Neural progenitor cell (in vitro differentiated cells): ENCODE data around the gene ZP3. TPM values are rescaled to one million over a fixed set of nuclear protein-coding genes. Genes with fewer than 3 reads are reported as not detected.
"Not testable (repeated sequence)": the region's sequence is repeated elsewhere in the genome, so short reads cannot be mapped to it uniquely, and the experiment has no call there.

ENCODE experiments used
- DNase-seq: peaks from one replicate; pipeline ENCODE4 v3.0.0-alpha.2; 2016; ENCODE audit warnings: low spot score
- H2AFZ ChIP-seq: fragments of 200-600 bp; sonication (generic); replicated peaks from 2 replicates; pipeline ENCODE4 v1.6.1; 2016; ENCODE audit warnings: antibody characterized with exemption
- H3F3A ChIP-seq: fragments of 200-600 bp; sonication (generic); 2 replicates; pipeline ENCODE4 v1.6.1; 2016; ENCODE audit warnings: antibody characterized with exemption, low read depth
- H3K27ac ChIP-seq: fragments of 200-600 bp; sonication (generic); 2 replicates; pipeline ENCODE4 v1.5.1; 2016; ENCODE audit warnings: mild to moderate bottlenecking
- H3K27me3 ChIP-seq: fragments of 200-600 bp; sonication (generic); 2 replicates; pipeline ENCODE4 v1.6.1; 2016; ENCODE audit warnings: mild to moderate bottlenecking, moderate library complexity
- H3K36me3 ChIP-seq: fragments of 200-600 bp; sonication (generic); 2 replicates; pipeline ENCODE4 v1.5.1; 2016
- H3K4me1 ChIP-seq: fragments of 200-600 bp; sonication (generic); 2 replicates; pipeline ENCODE4 v1.6.1; 2016; ENCODE audit warnings: mixed run types
- H3K4me2 ChIP-seq: fragments of 200-600 bp; sonication (generic); 2 replicates; pipeline ENCODE4 v1.6.1; 2016
- H3K4me3 ChIP-seq: fragments of 200-600 bp; sonication (generic); 2 replicates; pipeline ENCODE4 v1.5.1; 2016
- H3K79me2 ChIP-seq: fragments of 200-600 bp; sonication (generic); 2 replicates; pipeline ENCODE4 v1.6.1; 2016; ENCODE audit warnings: low read depth
- H3K9ac ChIP-seq: fragments of 200-600 bp; sonication (generic); 2 replicates; pipeline ENCODE4 v1.6.1; 2016
- H3K9me3 ChIP-seq: fragments of 200-600 bp; sonication (generic); 2 replicates; pipeline ENCODE4 v1.5.1; 2016; ENCODE audit warnings: low read depth
- H4K20me1 ChIP-seq: fragments of 200-600 bp; sonication (generic); 2 replicates; pipeline ENCODE4 v1.6.1; 2016; ENCODE audit warnings: low read depth
- H3K27ac Mint-ChIP-seq: 3 replicates; pipeline ENCODE4 v1.8.0; 2021; ENCODE audit warnings: mixed read lengths
- H3K27me3 Mint-ChIP-seq: 2 replicates; pipeline ENCODE4 v1.8.0; 2022; ENCODE audit warnings: low read depth, mild to moderate bottlenecking, inconsistent platforms, moderate library complexity, mixed read lengths; ENCODE audit not compliant: insufficient read depth
- H3K36me3 Mint-ChIP-seq: 3 replicates; pipeline ENCODE4 v1.8.0; 2021; ENCODE audit warnings: mixed read lengths
- H3K4me1 Mint-ChIP-seq: 3 replicates; pipeline ENCODE4 v1.8.0; 2021; ENCODE audit warnings: mixed read lengths
- H3K4me3 Mint-ChIP-seq: 3 replicates; pipeline ENCODE4 v1.8.0; 2021; ENCODE audit warnings: mild to moderate bottlenecking, moderate library complexity, mixed read lengths
- H3K9me3 Mint-ChIP-seq: 3 replicates; pipeline ENCODE4 v1.8.0; 2020; ENCODE audit warnings: mixed read lengths
- CTCF ChIP-seq: fragments of 200-600 bp; sonication (generic); IDR thresholded peaks from 2 replicates; pipeline ENCODE4 v1.5.1; 2017; ENCODE audit warnings: antibody characterized with exemption, mild to moderate bottlenecking
- EZH2 ChIP-seq: fragments of 200-600 bp; sonication (generic); IDR thresholded peaks from 2 replicates; pipeline ENCODE4 v1.6.1; 2017; ENCODE audit warnings: antibody characterized with exemption, mild to moderate bottlenecking, moderate library complexity
- EZH2phosphoT487 ChIP-seq: fragments of 200-600 bp; sonication (generic); IDR thresholded peaks from 2 replicates; pipeline ENCODE4 v1.6.1; 2017; ENCODE audit warnings: antibody characterized with exemption
- total RNA-seq: library from RNA; depleted of rRNA; stranded (reverse); fragments of >200 nt; gene quantifications from 2 replicates; pipeline ENCODE4 v1.2.3, GENCODE V29; 2015; ENCODE audit warnings: low replicate concordance

ZP3 gene
- total RNA-seq, 1 donor from 2014 or later = not detected

- no peak overlapping the region for H3K27ac ChIP-seq
- H3K9ac ChIP-seq = no peak overlapping the region
- peaks cover 13% of the 10 kb centered on the region for H3K4me1 ChIP-seq
- H3K36me3 ChIP-seq = no peaks in the 10 kb centered on the region
- Mint-ChIP-seq H3K27me3 (peaks cover 3% of the 10 kb centered on the region), H3K9me3 (no peaks in the 10 kb centered on the region), H3K27ac (peak overlapping the region; percentile 76), H3K4me1 (peaks cover 44% of the 10 kb centered on the region), H3K36me3 (no peaks in the 10 kb centered on the region), H3K4me3 (peak overlapping the region; percentile 84)
- peaks cover 25% of the 10 kb centered on the region for H3F3A ChIP-seq
- H3K4me2 ChIP-seq = peak overlapping the region; percentile 84
- TF ChIP-seq EZH2phosphoT487 (no peak), CTCF (no peak), EZH2 (no peak)
- H3K27me3 ChIP-seq = no peaks in the 10 kb centered on the region
- H3K9me3 ChIP-seq = no peaks in the 10 kb centered on the region
- peak overlapping the region; percentile 91 for H2AFZ ChIP-seq
- no peaks in the 10 kb centered on the region for H3K79me2 ChIP-seq
- H3K4me3 ChIP-seq = peak overlapping the region; percentile 62
- DNase-seq = peak; percentile 87
- no peaks in the 10 kb centered on the region for H4K20me1 ChIP-seq
These were observed 31.4 kb upstream of the ZP3 start for GRCh38 chr7:76393116-76394031.

GRCh38 chr7:76394957-76395356 lies 29.8 kb upstream of the ZP3 start:
- H3K27ac Mint-ChIP-seq = peak overlapping the region; percentile 60

GRCh38 chr7:76395605-76395964 lies 29.2 kb upstream of the ZP3 start:
- H3K4me1 Mint-ChIP-seq = peaks cover 35% of the 10 kb centered on the region
- H3K9me3 Mint-ChIP-seq = not testable (repeated sequence)

More at GRCh38 chr7:76394957-76395356, 29.8 kb upstream of the ZP3 start:
- Mint-ChIP-seq H3K9me3 (no peaks in the 10 kb centered on the region), H3K4me1 (peaks cover 35% of the 10 kb centered on the region), H3K36me3 (no peaks in the 10 kb centered on the region), H3K27me3 (peaks cover 8% of the 10 kb centered on the region), H3K4me3 (peak overlapping the region; percentile 49)
- H3K79me2 ChIP-seq = no peaks in the 10 kb centered on the region
- H3K4me3 ChIP-seq = no peak overlapping the region
- H3K27me3 ChIP-seq = no peaks in the 10 kb centered on the region
- peaks cover 6% of the 10 kb centered on the region for H3K4me1 ChIP-seq
- no peak overlapping the region for H3K9ac ChIP-seq
- H3F3A ChIP-seq = peaks cover 25% of the 10 kb centered on the region
- H3K36me3 ChIP-seq = no peaks in the 10 kb centered on the region
- no peak overlapping the region for H3K4me2 ChIP-seq
- no peaks in the 10 kb centered on the region for H4K20me1 ChIP-seq
- no peak overlapping the region for H3K27ac ChIP-seq
- TF ChIP-seq EZH2 = no peak
- no peak for TF ChIP-seq EZH2phosphoT487
- no peak for TF ChIP-seq CTCF
- H2AFZ ChIP-seq = no peak overlapping the region
- no peaks in the 10 kb centered on the region for H3K9me3 ChIP-seq
- no peak for DNase-seq

More at GRCh38 chr7:76395605-76395964, 29.2 kb upstream of the ZP3 start:
- H3K4me2 ChIP-seq, H2AFZ ChIP-seq, H3K9me3 ChIP-seq, H3K36me3 ChIP-seq, H3K9ac ChIP-seq, DNase-seq, H3K4me3 Mint-ChIP-seq, H3K79me2 ChIP-seq, H3K27me3 ChIP-seq, H3K36me3 Mint-ChIP-seq, H3K4me1 ChIP-seq, H3K27me3 Mint-ChIP-seq, H3K27ac ChIP-seq, H4K20me1 ChIP-seq, H3K4me3 ChIP-seq: not testable (repeated sequence)
- H3K27ac Mint-ChIP-seq = peak overlapping the region; percentile 60
- H3F3A ChIP-seq = peaks cover 25% of the 10 kb centered on the region
